Activated CD4-positive, CD25-positive, alpha-beta regulatory T cell treated with anti-CD3 and anti-CD28 coated beads, Interleukin-2, amount 50 U/mL, for 72 hours (primary cell): ENCODE measurements around the gene SAG.

ENCODE experiments used
- DNase-seq: peaks from one replicate; pipeline ENCODE4 v3.0.0; 2021

Gene SAG

GRCh38 chr2:233384811-233385488 lies 77.3 kb downstream of the SAG start:
- DNase-seq, result no peak

DNA sequence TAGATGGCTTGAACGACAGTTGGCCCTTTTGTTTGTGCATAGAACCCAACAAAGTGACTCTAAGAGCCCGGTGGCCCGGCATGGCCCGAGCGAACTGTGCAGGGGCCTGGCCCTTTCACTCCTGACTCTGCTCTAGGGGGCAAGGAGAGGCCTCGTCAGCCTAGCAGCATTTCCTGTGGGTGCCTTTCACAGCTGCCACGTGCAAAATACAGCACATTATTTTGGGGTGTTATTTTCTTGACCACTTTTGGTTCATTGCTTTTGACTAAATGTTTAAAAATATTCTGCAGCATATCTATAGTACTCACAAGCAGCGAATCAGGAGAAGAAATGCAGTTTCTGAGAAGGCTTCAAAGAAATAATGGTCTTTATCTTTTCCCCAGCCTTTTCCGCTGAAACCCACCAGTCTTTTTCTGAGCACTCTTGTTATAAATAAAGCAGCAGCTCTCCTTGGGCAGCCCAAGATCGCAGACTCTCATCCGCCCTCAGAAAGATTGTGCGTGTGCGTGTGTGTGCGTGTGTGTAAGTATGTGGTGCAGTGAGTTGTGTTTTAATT lies 78.0 kb downstream of the SAG start:
- DNase-seq, result no peak

DNA sequence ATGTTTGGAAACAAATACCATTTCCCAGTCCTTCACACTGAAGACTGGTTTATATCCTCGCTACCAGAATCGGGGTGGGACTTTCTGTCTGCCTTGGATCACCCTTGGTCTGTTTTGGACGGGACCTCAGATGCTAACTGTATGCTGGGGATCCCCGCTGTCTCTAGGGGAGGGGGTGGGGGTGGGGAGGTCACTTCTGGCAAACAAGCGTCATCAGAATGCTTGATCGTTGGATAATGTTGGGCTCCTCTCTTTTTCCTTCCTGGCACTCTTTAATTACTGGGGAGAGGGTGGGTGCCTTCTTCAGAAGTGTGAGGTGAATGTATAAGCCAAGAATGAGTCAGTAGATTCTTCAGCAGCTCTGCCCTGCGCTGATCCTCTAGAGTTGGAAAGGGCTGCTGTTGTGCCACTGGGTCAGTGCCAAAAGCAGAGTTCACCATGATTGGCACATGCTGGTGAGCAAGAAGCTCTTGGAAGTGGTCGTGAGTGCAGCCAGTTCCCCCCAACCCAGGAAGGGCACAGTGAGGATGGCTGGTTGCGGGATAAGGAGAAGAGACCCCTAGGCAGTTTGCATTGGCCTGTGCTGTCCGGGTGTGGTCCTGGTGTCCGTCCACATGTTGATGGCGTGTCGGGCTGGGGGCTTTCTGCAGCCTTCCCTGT lies 78.9 kb downstream of the SAG start:
- DNase-seq, result no peak

GRCh38 chr2:233387225-233387624 lies 79.6 kb downstream of the SAG start:
- DNase-seq, result no peak

- no peak for DNase-seq
Measured at GRCh38 chr2:233387667-233388528, 80.3 kb downstream of the SAG start.

GRCh38 chr2:233389601-233390125 lies 82.0 kb downstream of the SAG start:
- DNase-seq, result no peak

GRCh38 chr2:233395687-233396086 lies 88.1 kb downstream of the SAG start:
- no peak for DNase-seq
